Myocyte (in vitro differentiated cells): Measurements from ENCODE around the gene PPP2R3A. TPM values are rescaled to one million over a fixed set of nuclear protein-coding genes. Genes with fewer than 3 reads are reported as not detected.

Source experiments
- DNase-seq: peaks from one replicate; pipeline ENCODE4 v3.0.0-alpha.2; 2012; ENCODE audit warnings: low read depth
- total RNA-seq: library from RNA; depleted of rRNA; stranded (reverse); fragments of >200 nt; gene quantifications from 2 replicates; pipeline ENCODE4 v1.2.3, GENCODE V29; 2014

Gene PPP2R3A
- total RNA-seq, 1 donor from 2014 or later = 21.6 TPM

GRCh38 chr3:135970506-135971116, 5.1 kb downstream of the PPP2R3A start:
- peak; percentile 14 for DNase-seq

- no peak for DNase-seq
These were observed 8.3 kb downstream of the PPP2R3A start for GRCh38 chr3:135973841-135974240.

GRCh38 chr3:135975053-135975452, 9.5 kb downstream of the PPP2R3A start:
- DNase-seq = no peak

- DNase-seq = no peak
These were observed 10.0 kb downstream of the PPP2R3A start for GRCh38 chr3:135975536-135975935.

GRCh38 chr3:135980343-135980742, 14.8 kb downstream of the PPP2R3A start:
- no peak for DNase-seq

GRCh38 chr3:135981701-135982403, 16.3 kb downstream of the PPP2R3A start:
- DNase-seq = no peak

- DNase-seq = peak; percentile 33
These were observed 16.9 kb downstream of the PPP2R3A start for GRCh38 chr3:135982404-135982761.

- peak; percentile 9 for DNase-seq
These were observed 17.5 kb downstream of the PPP2R3A start for GRCh38 chr3:135982922-135983581.

- no peak for DNase-seq
These were observed 22.1 kb downstream of the PPP2R3A start for GRCh38 chr3:135987661-135988060.

GRCh38 chr3:135989242-135989641, 23.7 kb downstream of the PPP2R3A start:
- DNase-seq = peak; percentile 35

- DNase-seq = no peak
These were observed 25.4 kb downstream of the PPP2R3A start for GRCh38 chr3:135990903-135991302.

GRCh38 chr3:135991621-135992020, 26.1 kb downstream of the PPP2R3A start:
- no peak for DNase-seq

GRCh38 chr3:135992072-135992471, 26.5 kb downstream of the PPP2R3A start:
- DNase-seq = peak; percentile 42

GRCh38 chr3:135994708-135995337, 29.3 kb downstream of the PPP2R3A start:
- no peak for DNase-seq

GRCh38 chr3:135995766-135996165, 30.2 kb downstream of the PPP2R3A start:
- no peak for DNase-seq

GRCh38 chr3:135997554-135998320, 32.2 kb downstream of the PPP2R3A start:
- DNase-seq = no peak

GRCh38 chr3:136008221-136008620, 42.7 kb downstream of the PPP2R3A start:
- no peak for DNase-seq

GRCh38 chr3:136008732-136009470, 43.4 kb downstream of the PPP2R3A start:
- no peak for DNase-seq

GRCh38 chr3:136018876-136019275, 53.3 kb downstream of the PPP2R3A start:
- DNase-seq = peak; percentile 48

- DNase-seq = no peak
These were observed 56.3 kb downstream of the PPP2R3A start for GRCh38 chr3:136021803-136022202.
